Mesenchymal stem cell (in vitro differentiated cells and primary cell): ENCODE measurements around the gene NUDT16L1.
"Not testable (repeated sequence)": the region's sequence is repeated elsewhere in the genome, so short reads cannot be mapped to it uniquely, and the experiment has no call there.

ENCODE experiments used
- DNase-seq: peaks from one replicate; pipeline ENCODE4 v3.0.0-alpha.2; 2013
- H2AFZ ChIP-seq: one replicate; pipeline ENCODE4 v1.6.1; 2013; ENCODE audit warnings: low read depth, mild to moderate bottlenecking, control low read depth, inconsistent platforms, low read length, moderate library complexity
- H2AK5ac ChIP-seq: 2 replicates; pipeline ENCODE4 v1.6.1; 2013; ENCODE audit warnings: low read length, moderate library complexity, mild to moderate bottlenecking, inconsistent platforms; ENCODE audit not compliant: severe bottlenecking
- H2BK120ac ChIP-seq: one replicate; pipeline ENCODE4 v1.6.1; 2013; ENCODE audit warnings: low read depth, mild to moderate bottlenecking, inconsistent platforms, low read length, moderate library complexity
- H2BK12ac ChIP-seq, 2 experiments: one replicate each; pipeline ENCODE4 v1.6.1; 2013; ENCODE audit warnings: inconsistent platforms in 2 of 2, low read length in 2 of 2, mild to moderate bottlenecking in 2 of 2, moderate library complexity in 2 of 2, control low read depth in 1 of 2
- H2BK15ac ChIP-seq: one replicate; pipeline ENCODE4 v1.6.1; 2013; ENCODE audit warnings: mild to moderate bottlenecking, low read depth, inconsistent platforms; ENCODE audit not compliant: poor library complexity, severe bottlenecking
- H2BK5ac ChIP-seq: 2 replicates; pipeline ENCODE4 v1.6.1; 2013; ENCODE audit warnings: low read depth, mild to moderate bottlenecking, low read length, control low read depth, inconsistent platforms; ENCODE audit not compliant: poor library complexity, severe bottlenecking
- H3K14ac ChIP-seq, 2 experiments: one replicate each; pipeline ENCODE4 v1.6.1; 2013; ENCODE audit warnings: inconsistent platforms in 2 of 2, low read length in 2 of 2, control low read depth in 1 of 2, mild to moderate bottlenecking in 1 of 2, moderate library complexity in 1 of 2
- H3K18ac ChIP-seq, 2 experiments: one replicate each; pipeline ENCODE4 v1.6.1; 2013; ENCODE audit warnings: inconsistent platforms in 2 of 2, low read length in 2 of 2, control low read depth in 1 of 2, low read depth in 1 of 2, mild to moderate bottlenecking in 1 of 2
- H3K23ac ChIP-seq, 2 experiments: one replicate each; pipeline ENCODE4 v1.6.1; 2013; ENCODE audit warnings: inconsistent platforms in 2 of 2, low read length in 2 of 2, mild to moderate bottlenecking in 2 of 2, moderate library complexity in 2 of 2, control low read depth in 1 of 2
- H3K27ac ChIP-seq: 2 replicates; pipeline ENCODE4 v1.5.1; 2013; ENCODE audit warnings: mild to moderate bottlenecking, moderate library complexity, low read length, control low read depth, inconsistent platforms; ENCODE audit not compliant: poor library complexity, severe bottlenecking
- H3K27me3 ChIP-seq, 2 experiments: 2 replicates each; pipeline versions ENCODE4 v1.6.1 to v1.7.0; 2013; ENCODE audit warnings: low read length in 2 of 2, mild to moderate bottlenecking in 2 of 2, moderate library complexity in 2 of 2, control low read depth in 1 of 2, inconsistent platforms in 1 of 2; ENCODE audit not compliant: control insufficient read depth in 1 of 2, insufficient read depth in 1 of 2
- H3K36me3 ChIP-seq, 2 experiments: 2 replicates each; pipeline versions ENCODE4 v1.6.1 to v1.7.0; 2013; ENCODE audit warnings: low read length in 2 of 2, control low read depth in 1 of 2, inconsistent platforms in 1 of 2, low read depth in 1 of 2, mild to moderate bottlenecking in 1 of 2; ENCODE audit not compliant: insufficient read depth in 2 of 2, control insufficient read depth in 1 of 2
- H3K4ac ChIP-seq, 2 experiments: one replicate each; pipeline ENCODE4 v1.6.1; 2013; ENCODE audit warnings: inconsistent platforms in 2 of 2, low read length in 2 of 2, mild to moderate bottlenecking in 2 of 2, moderate library complexity in 2 of 2, control low read depth in 1 of 2, low read depth in 1 of 2
- H3K4me1 ChIP-seq: 2 replicates; pipeline ENCODE4 v1.6.1; 2013; ENCODE audit warnings: low read depth, low read length, control low read depth; ENCODE audit not compliant: control insufficient read depth, insufficient read depth
- H3K4me2 ChIP-seq: 2 replicates; pipeline ENCODE4 v1.6.1; 2013; ENCODE audit warnings: low read length, mild to moderate bottlenecking, inconsistent platforms; ENCODE audit not compliant: poor library complexity, severe bottlenecking
- H3K4me3 ChIP-seq, 2 experiments: 2 replicates each; pipeline versions ENCODE4 v1.5.1 to v1.7.0; 2013; ENCODE audit warnings: low read length in 2 of 2, mild to moderate bottlenecking in 2 of 2, control low read depth in 1 of 2, low read depth in 1 of 2; ENCODE audit not compliant: insufficient read depth in 1 of 2
- H3K79me1 ChIP-seq: replicated peaks from 2 replicates; pipeline ENCODE4 v1.6.1; 2013; ENCODE audit warnings: mild to moderate bottlenecking, control low read depth, low read length, inconsistent platforms; ENCODE audit not compliant: poor library complexity, severe bottlenecking
- H3K9ac ChIP-seq: 2 replicates; pipeline ENCODE4 v1.7.0; 2013; ENCODE audit warnings: mild to moderate bottlenecking, low read length, moderate library complexity
- H3K9me3 ChIP-seq: 2 replicates; pipeline ENCODE4 v1.7.0; 2013; ENCODE audit warnings: mild to moderate bottlenecking, low read length; ENCODE audit not compliant: control insufficient read depth
- H4K8ac ChIP-seq: one replicate; pipeline ENCODE4 v1.6.1; 2013; ENCODE audit warnings: inconsistent platforms, mild to moderate bottlenecking, low read length, moderate library complexity
- H4K91ac ChIP-seq: one replicate; pipeline ENCODE4 v1.6.1; 2013; ENCODE audit warnings: mild to moderate bottlenecking, low read length, inconsistent platforms
- WGBS: methylation state at CpG from one replicate; pipeline ENCODE4 v1.1.7; 2013; ENCODE audit warnings: mixed read lengths; 5-methylcytosine and 5-hydroxymethylcytosine counted together

NUDT16L1 gene

DNA sequence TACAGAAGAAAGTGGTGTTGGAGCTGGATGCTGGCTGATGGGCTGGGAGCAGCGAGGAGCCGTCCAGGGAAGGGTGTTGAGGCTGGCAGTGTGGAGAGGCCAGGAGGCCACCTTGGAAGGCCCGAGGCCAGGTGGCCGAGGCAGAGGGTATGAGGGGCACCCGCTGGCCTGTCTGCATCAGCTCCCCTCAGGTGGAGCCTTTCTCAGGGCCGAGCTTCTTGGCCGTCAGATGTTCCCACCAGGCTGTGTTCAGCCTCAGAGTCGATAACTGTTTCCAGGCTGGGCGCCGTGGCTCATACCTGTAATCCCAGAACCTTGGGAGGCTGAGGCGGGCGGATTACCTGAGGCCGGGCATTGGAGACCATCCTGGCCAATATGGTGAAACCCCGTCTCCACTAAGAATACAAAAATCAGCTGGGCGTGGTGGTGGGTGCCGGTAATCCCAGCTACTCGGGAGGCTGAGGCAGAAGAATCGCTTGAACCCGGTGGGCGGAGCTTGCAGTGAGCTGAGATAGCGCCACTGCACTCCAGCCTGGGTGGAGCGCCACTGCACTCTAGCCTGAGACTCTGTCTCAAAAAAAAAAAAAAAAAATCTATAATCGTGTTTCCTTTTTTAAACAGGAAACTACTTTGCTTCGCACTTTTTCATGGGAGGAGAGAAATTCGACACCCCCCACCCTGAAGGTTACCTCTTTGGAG is 43.5 kb upstream of the NUDT16L1 start:
- peaks cover 52% of the 10 kb centered on the region for H3K79me1 ChIP-seq
- no peak overlapping the region for H3K18ac ChIP-seq
- H4K8ac ChIP-seq, result no peak overlapping the region
- no peak overlapping the region for H2AFZ ChIP-seq
- no peak overlapping the region for H2AK5ac ChIP-seq
- H3K9ac ChIP-seq, result no peak overlapping the region
- H3K9me3 ChIP-seq, result no peaks in the 10 kb centered on the region
- no peaks in the 10 kb centered on the region for H3K27me3 ChIP-seq
- peaks cover 56 to 71% of the 10 kb centered on the region in 2 experiments for H3K36me3 ChIP-seq
- no peak overlapping the region for H2BK12ac ChIP-seq
- no peak for DNase-seq
- H3K14ac ChIP-seq, result no peak overlapping the region
- H3K4me2 ChIP-seq, result no peak overlapping the region
- no peak overlapping the region for H3K27ac ChIP-seq
- H3K4ac ChIP-seq, result no peak overlapping the region
- H2BK5ac ChIP-seq, result no peak overlapping the region
- H3K23ac ChIP-seq, result no peak overlapping the region
- no peak overlapping the region for H2BK120ac ChIP-seq
- H2BK15ac ChIP-seq, result no peak overlapping the region
- H4K91ac ChIP-seq, result no peak overlapping the region
- WGBS, result 97% methylated on average over 25 of the region's 25 CpGs
- peaks cover 33% of the 10 kb centered on the region for H3K4me1 ChIP-seq
- no peak overlapping the region for H3K4me3 ChIP-seq

- not testable (repeated sequence) for H4K91ac ChIP-seq, H2BK12ac ChIP-seq, H3K23ac ChIP-seq, H3K14ac ChIP-seq, H3K9me3 ChIP-seq, H3K4ac ChIP-seq, H3K4me3 ChIP-seq, H2BK120ac ChIP-seq, H4K8ac ChIP-seq, H2BK5ac ChIP-seq, H2BK15ac ChIP-seq, H3K4me2 ChIP-seq, H3K27me3 ChIP-seq, H3K27ac ChIP-seq, H2AK5ac ChIP-seq, H3K9ac ChIP-seq, H2AFZ ChIP-seq, H3K18ac ChIP-seq
- DNase-seq, result peak; percentile 57
- WGBS, result 91% methylated on average over 14 of the region's 15 CpGs
- Histone ChIP-seq H3K36me3 (peaks cover 63 to 76% of the 10 kb centered on the region in 2 experiments), H3K4me1 (peaks cover 38% of the 10 kb centered on the region), H3K79me1 (peaks cover 59% of the 10 kb centered on the region)
Measured at GRCh38 chr16:4650443-4651074, 42.8 kb upstream of the NUDT16L1 start.

DNA sequence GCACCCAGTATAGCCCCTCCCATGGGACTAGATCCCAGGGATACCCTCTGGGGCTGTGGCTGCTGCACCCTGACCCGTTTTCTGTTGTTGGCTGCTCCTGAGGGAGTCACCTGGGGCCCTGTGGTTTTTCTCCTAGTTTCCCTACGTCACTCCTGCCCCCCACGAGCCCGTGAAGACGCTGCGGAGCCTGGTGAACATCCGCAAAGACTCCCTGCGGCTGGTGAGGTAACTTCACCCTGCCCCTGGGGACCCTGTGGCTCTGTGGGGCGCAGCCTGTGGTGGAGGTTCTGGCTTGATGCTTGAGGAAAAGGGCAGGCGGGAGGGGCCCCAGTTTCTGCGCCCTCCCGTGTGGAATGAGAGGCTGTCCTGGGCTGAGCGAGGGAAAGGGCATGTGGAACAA is 41.5 kb upstream of the NUDT16L1 start:
- H3K9ac ChIP-seq, result no peak overlapping the region
- H2AK5ac ChIP-seq, result no peak overlapping the region
- DNase-seq, result no peak
- no peak overlapping the region for H3K4ac ChIP-seq
- no peaks in the 10 kb centered on the region for H3K27me3 ChIP-seq
- no peak overlapping the region for H2BK5ac ChIP-seq
- no peak overlapping the region for H3K14ac ChIP-seq
- H2BK120ac ChIP-seq, result no peak overlapping the region
- 95% methylated on average over 13 of the region's 13 CpGs for WGBS
- H3K18ac ChIP-seq, result no peak overlapping the region
- peaks cover 65% of the 10 kb centered on the region for H3K79me1 ChIP-seq
- peaks cover 37% of the 10 kb centered on the region for H3K4me1 ChIP-seq
- H3K4me2 ChIP-seq, result no peak overlapping the region
- no peak overlapping the region for H3K4me3 ChIP-seq
- no peak overlapping the region for H2BK15ac ChIP-seq
- peaks cover 73 to 76% of the 10 kb centered on the region in 2 experiments for H3K36me3 ChIP-seq
- no peak overlapping the region for H2BK12ac ChIP-seq
- H4K8ac ChIP-seq, result no peak overlapping the region
- H3K9me3 ChIP-seq, result no peaks in the 10 kb centered on the region
- no peak overlapping the region for H4K91ac ChIP-seq
- no peak overlapping the region for H3K27ac ChIP-seq
- no peak overlapping the region for H3K23ac ChIP-seq
- no peak overlapping the region for H2AFZ ChIP-seq

DNA sequence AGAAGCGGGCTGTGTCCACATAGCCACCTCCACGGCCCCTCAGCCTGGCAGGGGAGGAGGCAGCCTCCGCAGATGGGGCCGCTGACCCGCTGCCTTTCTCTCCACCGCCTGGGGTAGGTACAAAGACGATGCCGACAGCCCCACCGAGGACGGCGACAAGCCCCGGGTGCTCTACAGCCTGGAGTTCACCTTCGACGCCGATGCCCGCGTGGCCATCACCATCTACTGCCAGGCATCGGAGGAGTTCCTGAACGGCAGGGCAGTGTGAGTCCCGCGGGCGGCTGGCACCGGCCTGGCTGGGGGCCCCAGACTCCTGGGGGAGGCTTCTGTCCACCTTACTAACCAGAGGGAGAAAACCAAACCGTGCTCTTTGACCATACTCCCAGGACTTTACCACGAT is 40.8 kb upstream of the NUDT16L1 start:
- Histone ChIP-seq H3K18ac (no peak overlapping the region), H2AFZ (no peak overlapping the region), H3K27ac (no peak overlapping the region), H2BK12ac (no peak overlapping the region), H4K8ac (no peak overlapping the region), H2BK5ac (no peak overlapping the region), H3K36me3 (peaks cover 73 to 78% of the 10 kb centered on the region in 2 experiments), H3K4me1 (peaks cover 37% of the 10 kb centered on the region), H3K4me2 (no peak overlapping the region), H3K14ac (no peak overlapping the region), H3K9me3 (no peaks in the 10 kb centered on the region), H2BK15ac (no peak overlapping the region), H2BK120ac (no peak overlapping the region), H3K9ac (no peak overlapping the region), H2AK5ac (no peak overlapping the region), H4K91ac (no peak overlapping the region), H3K4ac (no peak overlapping the region), H3K4me3 (no peak overlapping the region), H3K23ac (no peak overlapping the region), H3K79me1 (peaks cover 71% of the 10 kb centered on the region), H3K27me3 (no peaks in the 10 kb centered on the region)
- WGBS, result 96% methylated on average over 25 of the region's 25 CpGs
- no peak for DNase-seq
